Esophagus squamous epithelium (tissue), 5 donors: ENCODE data around the gene PRDM10. TPM values are rescaled to one million over a fixed set of nuclear protein-coding genes. Genes with fewer than 3 reads are reported as not detected.
"Not testable (repeated sequence)": the region's sequence is repeated elsewhere in the genome, so short reads cannot be mapped to it uniquely, and the experiment has no call there.

Source experiments
- DNase-seq: peaks from one replicate; lab custom pipeline; 2025; lab: John Stamatoyannopoulos, UW
- H3K27ac ChIP-seq, 4 donors: fragments of 200-600 bp; sonication (generic); one replicate each; pipeline ENCODE4 v1.5.1; 2016 to 2019; ENCODE audit warnings: mild to moderate bottlenecking in 1 of 4
- H3K27me3 ChIP-seq, 4 donors: fragments of 200-600 bp; sonication (generic); 1 replicate in 3 of 4; 2 replicates in 1 of 4; pipeline versions ENCODE4 v1.5.1 to v1.6.0; 2017 to 2021; ENCODE audit warnings: antibody characterized with exemption in 1 of 4
- H3K36me3 ChIP-seq, 3 donors: fragments of 200-600 bp; sonication (generic); one replicate each; pipeline ENCODE4 v1.5.1; 2016 to 2019
- H3K4me1 ChIP-seq, 3 donors: fragments of 200-600 bp; sonication (generic); one replicate each; pipeline ENCODE4 v1.5.1; 2017 to 2019
- H3K4me3 ChIP-seq, 4 donors: fragments of 200-600 bp; sonication (generic); 1 replicate in 3 of 4; 2 replicates in 1 of 4; pipeline ENCODE4 v1.5.1; 2016 to 2019; ENCODE audit warnings: mild to moderate bottlenecking in 2 of 4, moderate library complexity in 1 of 4
- H3K9me3 ChIP-seq, 3 donors: fragments of 200-600 bp; sonication (generic); one replicate each; pipeline ENCODE4 v1.5.1; 2016 to 2019
- POLR2A ChIP-seq, 4 donors: fragments of 450-650 bp; IDR thresholded peaks; one replicate each; pipeline ENCODE4 v1.6.1; 2017; ENCODE audit warnings: antibody characterized with exemption in 4 of 4, mild to moderate bottlenecking in 4 of 4, moderate library complexity in 3 of 4
- WGBS, 2 donors: methylation state at CpG; one replicate each; pipeline ENCODE4 v1.1.5; 2018; 5-methylcytosine and 5-hydroxymethylcytosine counted together
- intact Hi-C: fragments of 100-400 bp; cut with DNase I; formaldehyde crosslinking; loops from one replicate; pipeline ENCODE4 v1.15.0; 2022
- total RNA-seq, 4 donors: library from RNA; depleted of rRNA; stranded (reverse); fragments of >200 nt; gene quantifications; one replicate each; pipeline ENCODE4 v1.1.0, GENCODE V29; 2016
- TF ChIP-seq, protein P1 (sequence below), 6 experiments: fragments of 450-650 bp in 4 of 6; fragments of 200-600 bp in 2 of 6; sonication (generic) in 2 of 6; IDR thresholded peaks; one replicate each; pipeline ENCODE4 v1.5.1; 2016 to 2019; ENCODE audit warnings: antibody characterized with exemption in 6 of 6, mild to moderate bottlenecking in 4 of 6, moderate library complexity in 4 of 6
- donor health status: DM: yes; HTN: yes; CAD: no.

Gene PRDM10
- total RNA-seq, 4 donors from 2014 or later: 7.3 to 11.2 (median 7.7) TPM

- no peak overlapping the region for H3K27ac ChIP-seq
- intact Hi-C loops: no loop called here
- no peaks in the 10 kb centered on the region for H3K4me1 ChIP-seq
- TF ChIP-seq POLR2A (IDR thresholded peaks at IDR 0.05): no peak
- TF ChIP-seq, protein P1, sequence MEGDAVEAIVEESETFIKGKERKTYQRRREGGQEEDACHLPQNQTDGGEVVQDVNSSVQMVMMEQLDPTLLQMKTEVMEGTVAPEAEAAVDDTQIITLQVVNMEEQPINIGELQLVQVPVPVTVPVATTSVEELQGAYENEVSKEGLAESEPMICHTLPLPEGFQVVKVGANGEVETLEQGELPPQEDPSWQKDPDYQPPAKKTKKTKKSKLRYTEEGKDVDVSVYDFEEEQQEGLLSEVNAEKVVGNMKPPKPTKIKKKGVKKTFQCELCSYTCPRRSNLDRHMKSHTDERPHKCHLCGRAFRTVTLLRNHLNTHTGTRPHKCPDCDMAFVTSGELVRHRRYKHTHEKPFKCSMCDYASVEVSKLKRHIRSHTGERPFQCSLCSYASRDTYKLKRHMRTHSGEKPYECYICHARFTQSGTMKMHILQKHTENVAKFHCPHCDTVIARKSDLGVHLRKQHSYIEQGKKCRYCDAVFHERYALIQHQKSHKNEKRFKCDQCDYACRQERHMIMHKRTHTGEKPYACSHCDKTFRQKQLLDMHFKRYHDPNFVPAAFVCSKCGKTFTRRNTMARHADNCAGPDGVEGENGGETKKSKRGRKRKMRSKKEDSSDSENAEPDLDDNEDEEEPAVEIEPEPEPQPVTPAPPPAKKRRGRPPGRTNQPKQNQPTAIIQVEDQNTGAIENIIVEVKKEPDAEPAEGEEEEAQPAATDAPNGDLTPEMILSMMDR (IDR thresholded peaks at IDR 0.05): no peak
- no peaks in the 10 kb centered on the region for H3K9me3 ChIP-seq
- DNase-seq: no peak
- no peaks in the 10 kb centered on the region for H3K27me3 ChIP-seq
- H3K36me3 ChIP-seq: peaks cover 0 to 9% (median 0%) of the 10 kb centered on the region in 3 donors
- H3K4me3 ChIP-seq: no peak overlapping the region
Measured at GRCh38 chr11:129974237-129974636, 28.4 kb downstream of the PRDM10 start.

DNA sequence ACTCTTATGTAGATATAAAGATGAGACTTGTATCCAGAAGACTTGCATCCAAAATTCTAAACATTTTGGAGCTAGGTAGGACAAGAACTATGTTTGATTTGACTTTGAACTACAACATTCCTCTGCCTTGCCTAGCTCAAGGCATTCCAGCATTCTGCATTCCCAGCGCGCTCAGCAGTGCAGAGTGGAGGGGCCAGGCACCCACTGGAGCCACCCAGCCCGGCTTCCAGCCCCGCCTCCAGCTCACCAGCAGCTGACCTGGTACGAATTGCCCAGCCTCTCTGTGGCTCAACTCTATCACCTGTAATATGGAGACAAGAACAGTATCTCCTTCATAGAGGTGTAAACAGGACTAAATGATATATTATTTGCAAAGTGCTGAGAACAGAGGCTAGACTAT is 28.8 kb downstream of the PRDM10 start:
- Histone ChIP-seq H3K27me3 (no peaks in the 10 kb centered on the region), H3K4me1 (no peaks in the 10 kb centered on the region), H3K36me3 (peaks cover 0 to 9% (median 0%) of the 10 kb centered on the region in 3 donors), H3K4me3 (no peak overlapping the region), H3K27ac (no peak overlapping the region), H3K9me3 (no peaks in the 10 kb centered on the region)
- DNase-seq: no peak
- 71 to 82% methylated on average over 5 of the region's 5 CpGs for WGBS, 2 donors
- intact Hi-C loops: no loop called here
- TF ChIP-seq, protein P1 (IDR thresholded peaks at IDR 0.05): no peak
- TF ChIP-seq POLR2A (IDR thresholded peaks at IDR 0.05): no peak

- Histone ChIP-seq H3K36me3 (peaks cover 0 to 9% (median 0%) of the 10 kb centered on the region in 3 donors), H3K4me1 (no peaks in the 10 kb centered on the region), H3K4me3 (no peak overlapping the region), H3K27ac (no peak overlapping the region), H3K9me3 (no peaks in the 10 kb centered on the region), H3K27me3 (no peaks in the 10 kb centered on the region)
- TF ChIP-seq, protein P1 (IDR thresholded peaks at IDR 0.05): no peak
- TF ChIP-seq POLR2A (IDR thresholded peaks at IDR 0.05): no peak
- WGBS, 2 donors: 40 to 69% methylated on average over 1 of the region's 1 CpG
- intact Hi-C loops: no loop called here
- no peak for DNase-seq
Measured at GRCh38 chr11:129973068-129973467, 29.6 kb downstream of the PRDM10 start.

GRCh38 chr11:129972611-129973010 is 30.0 kb downstream of the PRDM10 start:
- no peaks in the 10 kb centered on the region for H3K4me1 ChIP-seq
- H3K27me3 ChIP-seq: no peaks in the 10 kb centered on the region
- H3K36me3 ChIP-seq: peaks cover 0 to 9% (median 0%) of the 10 kb centered on the region in 3 donors
- intact Hi-C loops: no loop called here
- DNase-seq: no peak
- H3K4me3 ChIP-seq: no peak overlapping the region
- no peaks in the 10 kb centered on the region for H3K9me3 ChIP-seq
- 68 to 74% methylated on average over 5 of the region's 5 CpGs for WGBS, 2 donors
- TF ChIP-seq POLR2A (IDR thresholded peaks at IDR 0.05): no peak
- TF ChIP-seq, protein P1 (IDR thresholded peaks at IDR 0.05): no peak
- H3K27ac ChIP-seq: no peak overlapping the region

GRCh38 chr11:129971856-129972255 is 30.8 kb downstream of the PRDM10 start:
- 80% methylated on average over 1 of the region's 29 CpGs; no CpG with 5 or more reads in 1 of the 2 donors for WGBS, 2 donors
- H3K4me1 ChIP-seq, H3K27ac ChIP-seq, H3K4me3 ChIP-seq, intact Hi-C loops, H3K9me3 ChIP-seq, H3K27me3 ChIP-seq, DNase-seq, H3K36me3 ChIP-seq: not testable (repeated sequence)

GRCh38 chr11:129969920-129970319 is 32.7 kb downstream of the PRDM10 start:
- WGBS, 2 donors: 77 to 78% methylated on average over 2 of the region's 2 CpGs
- intact Hi-C loops: no loop called here
- no peak for DNase-seq

More at GRCh38 chr11:129969920-129970319, 32.7 kb downstream of the PRDM10 start:
- H3K27me3 ChIP-seq: no peaks in the 10 kb centered on the region
- H3K36me3 ChIP-seq: peaks cover 0 to 9% (median 0%) of the 10 kb centered on the region in 3 donors
- H3K4me1 ChIP-seq: no peaks in the 10 kb centered on the region
- no peak overlapping the region for H3K4me3 ChIP-seq
- no peaks in the 10 kb centered on the region for H3K9me3 ChIP-seq
- no peak overlapping the region for H3K27ac ChIP-seq
- no peak for TF ChIP-seq POLR2A (IDR thresholded peaks at IDR 0.05)
- TF ChIP-seq, protein P1 (IDR thresholded peaks at IDR 0.05): no peak
